ENCODE data around the gene OR12D3. TPM values are rescaled to one million over a fixed set of nuclear protein-coding genes. Genes with fewer than 3 reads are reported as not detected.
"Not testable (repeated sequence)": the region's sequence is repeated elsewhere in the genome, so short reads cannot be mapped to it uniquely, and the experiment has no call there.

The OR12D3 gene, protein sequence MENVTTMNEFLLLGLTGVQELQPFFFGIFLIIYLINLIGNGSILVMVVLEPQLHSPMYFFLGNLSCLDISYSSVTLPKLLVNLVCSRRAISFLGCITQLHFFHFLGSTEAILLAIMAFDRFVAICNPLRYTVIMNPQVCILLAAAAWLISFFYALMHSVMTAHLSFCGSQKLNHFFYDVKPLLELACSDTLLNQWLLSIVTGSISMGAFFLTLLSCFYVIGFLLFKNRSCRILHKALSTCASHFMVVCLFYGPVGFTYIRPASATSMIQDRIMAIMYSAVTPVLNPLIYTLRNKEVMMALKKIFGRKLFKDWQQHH
- not detected in 2 replicates for total RNA-seq

DNA sequence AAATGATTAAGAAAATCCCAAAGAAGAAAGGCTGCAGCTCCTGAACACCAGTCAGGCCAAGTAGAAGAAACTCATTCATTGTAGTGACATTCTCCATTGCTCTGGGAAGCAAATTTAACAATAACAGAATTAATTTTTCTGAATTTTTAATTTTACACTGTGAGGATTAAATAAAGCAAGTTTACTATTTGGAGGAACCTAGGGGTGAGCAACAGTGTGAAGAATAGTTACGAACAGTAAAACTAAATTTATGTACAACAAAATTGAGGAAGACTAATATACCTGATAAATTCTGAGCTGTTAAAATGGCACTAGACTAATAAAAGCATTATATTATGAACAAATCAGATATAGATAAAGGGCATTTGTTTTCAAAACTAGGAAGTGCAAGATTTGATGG, at the start of gene OR12D3:
Gene OR12D3, minus strand, starts transcription at position 101 of the 400 bp plus-strand sequence. Its CDS starts 4 bp downstream, at position 97.
- H3K4me3 Mint-ChIP-seq: no peak within 1 kb of the TSS
- no peaks in the 10 kb centered on the region for H3K36me3 Mint-ChIP-seq (ENCODE audit: low read depth)
- H3K27me3 Mint-ChIP-seq: peaks cover 9% of the 10 kb centered on the region
- intact Hi-C loops (cut with micrococcal nuclease): no loop called here
- H3K4me1 Mint-ChIP-seq: no peaks in the 10 kb centered on the region
- no peaks in the 10 kb centered on the region for H3K9me3 Mint-ChIP-seq
- no peak for DNase-seq
- H3K27ac Mint-ChIP-seq: no peak within 1 kb of the TSS

DNA sequence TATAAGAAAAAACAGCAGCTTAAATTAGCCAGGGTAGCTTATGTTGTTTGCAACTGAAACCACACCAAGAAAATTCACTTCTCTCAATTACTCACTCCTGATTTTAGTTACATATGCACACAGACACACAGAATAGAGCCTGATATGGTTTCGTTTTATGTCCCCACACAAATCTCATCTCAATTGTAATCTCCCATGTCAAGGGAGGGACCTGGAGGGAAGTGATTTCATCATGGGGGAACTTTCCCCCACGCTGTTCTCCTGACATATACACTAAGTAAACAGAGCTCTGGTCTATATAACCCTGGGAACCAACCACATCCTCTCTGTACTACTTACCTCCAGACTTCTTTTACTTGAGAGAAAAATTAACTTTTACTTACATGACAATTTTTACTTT, 49.5 kb upstream of the OR12D3 start:
- intact Hi-C loops (cut with micrococcal nuclease): no loop called here
- no peaks in the 10 kb centered on the region for H3K9me3 Mint-ChIP-seq
- H3K4me3 Mint-ChIP-seq: no peak overlapping the region
- H3K36me3 Mint-ChIP-seq (ENCODE audit: low read depth): no peaks in the 10 kb centered on the region
- no peaks in the 10 kb centered on the region for H3K4me1 Mint-ChIP-seq
- no peak overlapping the region for H3K27ac Mint-ChIP-seq
- DNase-seq: no peak
- H3K27me3 Mint-ChIP-seq: peaks cover 7% of the 10 kb centered on the region

DNA sequence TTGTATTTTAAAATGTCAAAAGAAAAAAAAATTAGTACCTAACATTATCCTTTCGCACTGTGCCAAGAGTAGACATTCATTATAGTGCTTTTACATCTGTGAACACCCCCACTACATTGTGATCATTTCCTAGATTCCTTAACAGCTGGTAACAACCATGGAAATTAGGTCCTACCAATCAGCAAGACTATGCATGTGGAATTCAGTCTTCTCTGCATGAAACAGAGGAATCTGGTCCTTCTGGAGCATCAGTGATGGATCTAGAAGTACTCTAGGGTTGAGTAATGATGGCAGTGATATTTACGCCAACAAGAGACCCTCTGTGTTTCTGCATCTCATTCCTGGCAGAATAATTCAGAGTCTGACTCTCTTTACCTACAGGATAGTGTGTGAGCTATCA, 49.1 kb upstream of the OR12D3 start:
- Mint-ChIP-seq H3K27ac (no peak overlapping the region), H3K9me3 (no peaks in the 10 kb centered on the region), H3K27me3 (peaks cover 5% of the 10 kb centered on the region), H3K36me3 (ENCODE audit: low read depth) (no peaks in the 10 kb centered on the region), H3K4me1 (no peaks in the 10 kb centered on the region), H3K4me3 (no peak overlapping the region)
- intact Hi-C loops (cut with micrococcal nuclease): no loop called here
- no peak for DNase-seq

DNA sequence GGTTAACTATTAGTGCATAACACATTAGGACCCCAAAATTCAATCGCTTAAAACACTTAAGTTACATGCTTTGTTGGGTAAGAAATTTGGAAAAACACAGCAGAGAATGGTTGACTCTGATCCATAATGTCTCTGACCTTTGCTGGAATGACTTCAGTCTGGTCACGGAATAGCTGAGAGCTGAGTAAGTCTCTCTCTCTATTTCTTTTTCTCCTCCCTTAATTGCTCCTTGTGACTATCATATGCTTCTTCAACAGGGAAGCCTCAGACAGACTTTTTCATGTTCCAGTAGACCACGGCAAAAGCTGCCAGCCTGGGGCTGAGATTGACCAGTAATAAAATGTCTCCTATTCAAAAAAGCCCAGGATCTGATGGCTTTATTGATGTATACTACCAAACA, 44.4 kb upstream of the OR12D3 start:
- Mint-ChIP-seq H3K4me3 (no peak overlapping the region), H3K36me3 (ENCODE audit: low read depth) (no peaks in the 10 kb centered on the region), H3K27me3 (peaks cover 17% of the 10 kb centered on the region), H3K27ac (no peak overlapping the region), H3K4me1 (no peaks in the 10 kb centered on the region), H3K9me3 (no peaks in the 10 kb centered on the region)
- DNase-seq: no peak
- intact Hi-C loops (cut with micrococcal nuclease): no loop called here

DNA sequence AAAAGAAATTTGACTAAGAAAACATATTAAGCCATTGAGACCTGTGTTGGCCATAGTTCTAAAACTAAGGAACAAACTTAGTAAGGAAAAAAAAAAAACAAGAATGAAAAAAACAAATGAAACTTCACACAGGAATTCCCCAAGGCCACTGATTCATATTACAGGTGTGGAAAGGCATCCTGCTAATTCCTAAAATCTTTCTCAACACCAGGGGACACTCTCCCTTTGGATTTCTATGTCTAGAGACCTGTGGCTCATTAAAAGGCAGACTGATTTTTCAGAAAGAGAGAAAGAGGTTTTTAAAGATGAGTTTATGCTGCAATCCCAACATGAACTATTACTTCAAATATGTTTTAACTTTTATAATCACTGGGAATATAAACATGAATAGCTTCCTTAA, 39.5 kb upstream of the OR12D3 start, which contains the start of gene OR12D1:
Gene OR12D1, plus strand, starts transcription at position 341 of the 400 bp plus-strand sequence.
- H3K27me3 Mint-ChIP-seq: peaks cover 24% of the 10 kb centered on the region
- intact Hi-C loops (cut with micrococcal nuclease): no loop called here
- no peaks in the 10 kb centered on the region for H3K4me1 Mint-ChIP-seq
- peaks cover 8% of the 10 kb centered on the region for H3K9me3 Mint-ChIP-seq
- H3K27ac Mint-ChIP-seq: no peak within 1 kb of the TSS
- no peak within 1 kb of the TSS for H3K4me3 Mint-ChIP-seq
- DNase-seq: no peak
- H3K36me3 Mint-ChIP-seq (ENCODE audit: low read depth): no peaks in the 10 kb centered on the region

DNA sequence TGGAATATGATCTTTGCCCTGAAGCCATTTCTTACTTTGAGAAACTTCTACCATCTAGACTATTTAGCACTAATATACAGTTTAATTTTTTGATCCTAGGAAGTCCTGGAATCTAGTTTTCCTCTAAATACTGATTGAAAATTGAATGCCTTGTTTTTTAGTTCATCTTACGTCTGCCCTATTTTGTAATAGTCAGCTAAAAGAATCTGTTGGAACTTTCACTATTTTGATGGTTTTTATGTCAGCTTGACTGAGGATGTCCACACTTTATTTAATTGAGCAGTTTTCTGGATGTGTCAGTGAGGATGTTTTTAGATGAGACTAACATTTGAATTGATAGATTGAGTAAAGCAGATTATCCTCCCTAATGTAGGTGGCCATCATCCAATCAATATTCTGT, 28.7 kb upstream of the OR12D3 start:
- intact Hi-C loops (cut with micrococcal nuclease): no loop called here
- Mint-ChIP-seq H3K4me3 (no peak overlapping the region), H3K36me3 (ENCODE audit: low read depth) (no peaks in the 10 kb centered on the region), H3K27ac (no peak overlapping the region), H3K27me3 (peaks cover 5% of the 10 kb centered on the region), H3K4me1 (no peaks in the 10 kb centered on the region), H3K9me3 (peaks cover 5% of the 10 kb centered on the region)
- DNase-seq: no peak

DNA sequence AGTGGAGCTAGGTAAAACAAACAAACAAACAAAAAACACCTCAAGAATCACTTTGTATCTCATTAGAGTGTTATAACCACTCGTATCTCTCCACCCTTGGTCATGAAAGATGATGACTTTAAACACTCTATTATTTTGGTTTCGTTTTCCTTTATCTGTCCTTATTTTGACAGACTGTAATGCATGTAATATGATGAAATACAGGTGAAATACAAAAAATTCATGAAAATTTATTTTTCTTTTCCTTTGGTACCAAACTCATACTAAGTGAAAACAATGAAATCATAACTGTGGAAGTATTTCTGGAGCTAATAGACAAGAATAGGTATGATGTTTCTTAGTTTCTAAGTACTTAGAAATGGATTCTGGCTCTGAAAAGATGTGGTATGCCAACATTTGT, 24.4 kb upstream of the OR12D3 start:
- H3K27me3 Mint-ChIP-seq: peaks cover 14% of the 10 kb centered on the region
- H3K9me3 Mint-ChIP-seq: no peaks in the 10 kb centered on the region
- intact Hi-C loops (cut with micrococcal nuclease): no loop called here

DNA sequence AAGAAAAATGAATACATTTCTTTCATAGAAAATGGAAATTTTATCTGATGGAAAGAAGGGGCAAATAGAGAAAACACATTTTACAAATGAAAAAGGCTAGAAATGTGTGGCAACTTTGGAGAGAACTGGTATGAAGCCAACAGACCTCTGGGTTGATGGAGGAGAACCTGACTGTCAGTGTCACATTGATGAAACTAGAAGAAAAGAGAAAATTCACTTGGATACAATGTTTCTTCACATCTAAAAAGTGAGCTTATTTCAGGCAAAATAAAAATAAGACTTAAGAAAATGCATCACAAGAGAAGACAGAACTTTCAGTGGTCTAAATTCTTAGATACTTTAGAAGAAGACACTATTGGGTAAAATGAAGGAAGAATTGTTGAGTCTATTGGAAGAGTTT, 20.2 kb upstream of the OR12D3 start, which contains the start of gene OR12D2:
Gene OR12D2, plus strand, starts transcription at position 301 of the 400 bp plus-strand sequence. CDS start 1,069 bp downstream, outside the sequence.
- no peaks in the 10 kb centered on the region for H3K9me3 Mint-ChIP-seq
- H3K27me3 Mint-ChIP-seq: peaks cover 12% of the 10 kb centered on the region
- no peak within 1 kb of the TSS for H3K27ac Mint-ChIP-seq
- H3K36me3 Mint-ChIP-seq (ENCODE audit: low read depth): no peaks in the 10 kb centered on the region
- DNase-seq: no peak
- no peaks in the 10 kb centered on the region for H3K4me1 Mint-ChIP-seq
- H3K4me3 Mint-ChIP-seq: no peak within 1 kb of the TSS
- intact Hi-C loops (cut with micrococcal nuclease): no loop called here

More for the DNA sequence above, 24.4 kb upstream of the OR12D3 start:
- DNase-seq: no peak
- Mint-ChIP-seq H3K36me3 (ENCODE audit: low read depth) (no peaks in the 10 kb centered on the region), H3K4me1 (no peaks in the 10 kb centered on the region), H3K4me3 (no peak overlapping the region), H3K27ac (no peak overlapping the region)

DNA sequence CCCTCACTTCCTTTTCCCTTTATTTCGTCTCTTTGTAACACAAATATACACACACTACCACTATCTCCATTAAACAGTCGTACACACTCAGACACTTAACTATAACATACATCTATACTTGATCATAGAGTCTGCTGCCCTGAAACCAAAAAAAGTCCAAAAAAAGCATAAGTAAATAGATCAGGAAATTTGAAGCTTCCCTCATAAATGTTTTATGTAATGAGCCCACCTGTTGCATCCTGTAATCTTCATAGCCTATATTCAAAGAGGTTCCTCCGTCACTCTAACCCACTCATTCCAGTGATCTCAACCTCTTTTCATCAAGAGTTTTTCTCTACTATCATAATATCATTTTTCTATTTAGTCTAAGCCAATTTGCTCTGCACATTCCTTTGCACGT, 13.4 kb upstream of the OR12D3 start:
- Mint-ChIP-seq H3K4me1 (no peaks in the 10 kb centered on the region), H3K36me3 (ENCODE audit: low read depth) (no peaks in the 10 kb centered on the region), H3K4me3 (no peak overlapping the region), H3K27me3 (peaks cover 9% of the 10 kb centered on the region), H3K9me3 (no peaks in the 10 kb centered on the region), H3K27ac (no peak overlapping the region)
- DNase-seq: no peak
- intact Hi-C loops (cut with micrococcal nuclease): no loop called here

DNA sequence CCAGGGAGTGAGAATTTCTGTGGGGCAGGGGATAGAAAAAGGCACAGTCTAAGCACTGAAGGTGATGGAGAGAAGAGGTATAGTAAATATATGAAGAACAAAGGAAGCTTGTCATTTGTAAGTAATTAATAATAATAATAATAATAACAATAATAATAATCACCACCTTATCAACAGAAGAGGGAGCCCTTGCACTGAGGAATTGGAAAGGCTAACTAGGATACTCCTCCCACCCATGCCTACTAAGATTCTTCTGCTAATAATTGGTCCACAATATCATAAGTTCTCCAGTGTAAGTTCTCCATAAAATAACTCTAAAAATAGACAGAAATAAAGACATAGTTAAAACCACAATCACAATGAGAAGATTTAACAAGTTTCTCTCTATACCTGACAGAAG, 912 bp upstream of the OR12D3 start:
- Mint-ChIP-seq H3K27ac (no peak overlapping the region), H3K36me3 (ENCODE audit: low read depth) (no peaks in the 10 kb centered on the region), H3K9me3 (no peaks in the 10 kb centered on the region), H3K4me3 (no peak overlapping the region), H3K27me3 (peaks cover 12% of the 10 kb centered on the region), H3K4me1 (no peaks in the 10 kb centered on the region)
- intact Hi-C loops (cut with micrococcal nuclease): no loop called here
- no peak for DNase-seq

DNA sequence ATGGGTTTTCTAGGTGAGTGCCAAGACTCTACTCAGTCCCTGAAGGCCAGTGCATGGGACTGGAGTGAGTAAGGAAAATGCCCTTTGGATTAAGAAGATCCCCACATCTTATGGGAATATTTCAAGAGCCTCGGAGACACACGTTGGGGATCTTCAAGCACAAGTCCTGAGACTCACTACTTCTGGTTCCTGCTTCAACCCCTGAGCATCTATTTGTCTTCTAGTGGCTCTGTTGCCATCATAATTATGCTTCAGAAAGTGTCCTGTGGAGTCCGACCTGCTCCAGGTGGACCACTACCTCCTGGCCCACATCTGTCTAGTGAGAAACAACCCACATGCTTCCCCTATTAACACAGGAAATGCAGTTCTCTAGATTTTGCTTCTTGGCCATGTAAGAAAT, 6.3 kb downstream of the OR12D3 start, which contains the start of gene OR5V1:
Gene OR5V1, minus strand, starts transcription at position 101 of the 400 bp plus-strand sequence. CDS start 12,670 bp downstream, outside the sequence.
- Mint-ChIP-seq H3K36me3 (ENCODE audit: low read depth) (no peaks in the 10 kb centered on the region), H3K27me3 (peaks cover 3% of the 10 kb centered on the region), H3K4me3 (no peak within 1 kb of the TSS), H3K4me1 (no peaks in the 10 kb centered on the region), H3K27ac (no peak within 1 kb of the TSS), H3K9me3 (no peaks in the 10 kb centered on the region)
- DNase-seq: no peak
- intact Hi-C loops (cut with micrococcal nuclease): no loop called here

DNA sequence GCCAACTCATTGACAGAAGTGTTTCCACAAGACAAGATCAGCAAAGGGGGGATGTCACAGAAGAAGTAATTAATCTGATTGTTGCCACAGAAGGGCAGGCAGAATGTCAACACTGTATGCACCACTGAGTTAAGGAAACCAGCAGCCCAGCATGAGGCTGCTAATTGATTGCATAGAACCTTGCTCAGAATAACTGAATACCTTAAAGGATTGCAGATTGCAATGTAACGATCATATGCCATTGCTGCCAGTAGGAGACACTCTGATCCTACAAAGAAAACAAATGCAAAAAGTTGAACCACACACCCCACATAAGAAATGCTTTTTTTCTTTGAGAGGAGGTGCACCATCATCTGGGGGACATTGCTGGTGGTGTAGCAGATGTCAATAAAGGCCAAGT, 19.5 kb downstream of the OR12D3 start:
- no peak overlapping the region for H3K4me3 Mint-ChIP-seq
- DNase-seq: no peak
- no peaks in the 10 kb centered on the region for H3K36me3 Mint-ChIP-seq (ENCODE audit: low read depth)
- no peaks in the 10 kb centered on the region for H3K4me1 Mint-ChIP-seq
- peaks cover 23% of the 10 kb centered on the region for H3K27me3 Mint-ChIP-seq
- H3K9me3 Mint-ChIP-seq: peaks cover 12% of the 10 kb centered on the region
- H3K27ac Mint-ChIP-seq: no peak overlapping the region
- intact Hi-C loops (cut with micrococcal nuclease): no loop called here

DNA sequence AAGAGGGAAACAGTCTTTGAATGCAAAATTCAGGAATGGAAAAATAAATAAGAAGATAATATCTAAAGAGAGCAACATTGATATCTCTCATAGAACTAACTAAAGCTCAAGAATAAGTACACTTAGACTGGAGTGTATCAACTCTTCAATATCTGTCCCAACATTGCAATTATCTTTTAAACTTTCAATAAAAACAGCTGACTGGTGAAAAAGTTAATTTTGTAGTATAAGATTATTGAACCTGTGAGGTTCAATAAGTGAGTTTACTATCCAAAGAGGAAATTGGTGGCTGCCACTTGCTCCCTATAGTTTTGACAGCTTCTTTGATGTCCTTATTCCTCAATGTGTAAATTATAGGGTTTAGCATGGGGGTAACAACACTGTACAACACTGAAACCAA, 20.1 kb downstream of the OR12D3 start:
- Mint-ChIP-seq H3K4me1 (no peaks in the 10 kb centered on the region), H3K36me3 (ENCODE audit: low read depth) (no peaks in the 10 kb centered on the region), H3K27ac (no peak overlapping the region), H3K27me3 (peaks cover 23% of the 10 kb centered on the region), H3K9me3 (peaks cover 12% of the 10 kb centered on the region), H3K4me3 (no peak overlapping the region)
- no peak for DNase-seq
- intact Hi-C loops (cut with micrococcal nuclease): no loop called here

DNA sequence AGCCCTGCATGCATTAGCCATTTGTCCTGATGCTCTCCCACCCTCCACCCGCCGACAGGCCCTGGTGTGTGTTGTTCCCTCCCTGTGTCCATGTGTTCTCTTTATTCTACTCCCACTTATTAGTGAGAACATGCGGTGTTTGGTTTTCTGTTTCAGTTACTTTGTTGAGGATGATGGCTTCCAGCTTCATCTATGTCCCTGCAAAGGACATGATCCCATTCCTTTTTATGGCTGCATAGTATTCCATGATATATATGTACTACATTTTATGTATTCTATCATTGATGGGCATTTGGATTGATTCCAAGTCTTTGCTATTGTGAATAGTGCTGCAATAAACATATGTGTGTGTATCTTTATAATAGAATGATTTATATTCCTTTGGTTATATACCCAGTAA, 25.7 kb downstream of the OR12D3 start:
- DNase-seq; H3K36me3 Mint-ChIP-seq (ENCODE audit: low read depth); H3K4me3 Mint-ChIP-seq; intact Hi-C loops (cut with micrococcal nuclease); H3K4me1 Mint-ChIP-seq; H3K27ac Mint-ChIP-seq: not testable (repeated sequence)
- H3K9me3 Mint-ChIP-seq: peaks cover 12% of the 10 kb centered on the region
- H3K27me3 Mint-ChIP-seq: peaks cover 10% of the 10 kb centered on the region

DNA sequence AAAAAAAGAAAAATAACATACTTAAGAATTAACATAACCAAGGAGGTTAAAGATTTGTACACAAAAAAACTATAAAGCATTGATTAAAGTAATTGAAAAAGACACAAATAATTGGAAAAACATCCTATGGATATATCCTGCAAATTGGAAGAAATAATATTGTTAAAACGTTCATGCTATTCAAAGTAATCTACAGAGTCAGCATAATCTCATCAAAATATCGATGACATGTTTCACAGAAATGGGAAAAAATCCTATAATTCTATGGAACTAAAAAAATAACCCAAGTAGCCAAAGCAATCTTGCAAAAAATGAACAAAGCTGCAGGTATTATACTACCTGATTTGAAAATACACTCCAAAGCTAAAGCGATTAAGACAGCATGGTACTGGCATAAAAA, 29.7 kb downstream of the OR12D3 start:
- H3K4me3 Mint-ChIP-seq: no peak overlapping the region
- H3K27me3 Mint-ChIP-seq: no peaks in the 10 kb centered on the region
- no peaks in the 10 kb centered on the region for H3K4me1 Mint-ChIP-seq
- intact Hi-C loops (cut with micrococcal nuclease): no loop called here
- no peak for DNase-seq
- no peaks in the 10 kb centered on the region for H3K9me3 Mint-ChIP-seq
- no peak overlapping the region for H3K27ac Mint-ChIP-seq
- H3K36me3 Mint-ChIP-seq (ENCODE audit: low read depth): no peaks in the 10 kb centered on the region

Measured in activated CD4-positive, alpha-beta T cell treated with anti-CD3 and anti-CD28 coated beads, Interleukin-2, amount 10 ng/mL, durations not matched to agents 24 days and 14 days (primary cell).